GM23338 (cell line): ENCODE data around the gene PTPRN2.

Experiments used
- CREB1 ChIP-seq: fragments of 250-450 bp; sonication (Bioruptor Pico); IDR thresholded peaks from 2 replicates; pipeline ENCODE4 v1.5.0; 2020; ENCODE audit warnings: low read depth, mild to moderate bottlenecking, moderate library complexity
- EZH2 ChIP-seq: fragments of 200-600 bp; sonication (generic); IDR thresholded peaks from one replicate; pipeline ENCODE4 v1.8.0; 2017; ENCODE audit warnings: antibody characterized with exemption, mild to moderate bottlenecking, low read depth; ENCODE audit not compliant: unreplicated experiment
- EZH2phosphoT487 ChIP-seq: fragments of 200-600 bp; sonication (generic); IDR thresholded peaks from one replicate; pipeline ENCODE4 v1.8.1; 2018; ENCODE audit warnings: antibody characterized with exemption; ENCODE audit not compliant: unreplicated experiment
- POLR2AphosphoS5 ChIP-seq: IDR thresholded peaks from 2 replicates; pipeline ENCODE4 v1.6.1; 2016; ENCODE audit warnings: antibody characterized with exemption, low read depth
- STAT1 ChIP-seq: IDR thresholded peaks from one replicate; pipeline ENCODE4 v1.6.1; 2016; ENCODE audit warnings: antibody characterized with exemption; ENCODE audit not compliant: unreplicated experiment
- TF ChIP-seq, protein P1 (sequence below), 2 experiments: fragments of 200-600 bp in 1 of 2; sonication (generic) in 1 of 2; conservative IDR thresholded peaks; 2 replicates each; pipeline versions ENCODE4 v1.5.1 to v1.6.1; 2016 to 2017; ENCODE audit warnings: antibody characterized with exemption in 2 of 2, low read depth in 2 of 2, mild to moderate bottlenecking in 2 of 2, moderate library complexity in 1 of 2
- TF ChIP-seq, protein P2 (sequence below): IDR thresholded peaks from one replicate; pipeline ENCODE4 v1.6.1; 2018; ENCODE audit warnings: antibody characterized with exemption; ENCODE audit not compliant: unreplicated experiment
- TF ChIP-seq, protein P3 (sequence below): fragments of 250-450 bp; sonication (Bioruptor Pico); IDR thresholded peaks from 2 replicates; pipeline ENCODE4 v1.5.0; 2020; ENCODE audit warnings: mild to moderate bottlenecking, moderate library complexity

DNA sequence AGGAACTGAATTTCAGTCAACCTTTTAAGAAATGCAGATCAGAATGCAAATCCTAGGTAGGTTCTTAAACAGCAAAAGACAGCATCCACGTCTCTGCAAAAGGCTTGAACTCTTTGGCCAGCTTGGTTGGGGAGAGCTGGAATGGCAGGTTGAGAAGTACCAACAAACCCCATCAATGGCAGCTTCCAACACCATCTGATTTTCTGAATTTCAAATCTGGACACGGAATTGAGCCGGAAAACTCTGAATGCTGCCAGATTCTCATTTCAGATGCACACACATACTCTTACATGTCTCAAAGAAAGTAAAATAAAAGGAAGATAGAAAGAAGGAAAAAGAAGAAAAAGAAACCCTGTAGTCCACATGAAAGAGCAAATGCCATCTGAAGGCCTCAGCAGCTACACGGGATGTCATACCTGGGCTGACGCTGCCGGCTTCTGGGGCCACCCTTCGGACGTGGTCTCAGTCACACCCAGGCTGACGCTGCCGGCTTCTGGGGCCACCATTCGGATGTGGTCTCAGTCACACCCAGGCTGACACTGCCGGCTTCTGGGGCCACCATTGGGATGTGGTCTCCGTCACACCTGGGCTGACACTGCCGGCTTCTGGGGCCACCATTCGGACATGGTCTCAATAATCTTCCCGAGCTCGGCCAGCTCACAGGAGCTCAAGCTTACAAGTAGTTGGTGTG is 165.3 kb downstream of the PTPRN2 start:
- TF ChIP-seq, protein P1, sequence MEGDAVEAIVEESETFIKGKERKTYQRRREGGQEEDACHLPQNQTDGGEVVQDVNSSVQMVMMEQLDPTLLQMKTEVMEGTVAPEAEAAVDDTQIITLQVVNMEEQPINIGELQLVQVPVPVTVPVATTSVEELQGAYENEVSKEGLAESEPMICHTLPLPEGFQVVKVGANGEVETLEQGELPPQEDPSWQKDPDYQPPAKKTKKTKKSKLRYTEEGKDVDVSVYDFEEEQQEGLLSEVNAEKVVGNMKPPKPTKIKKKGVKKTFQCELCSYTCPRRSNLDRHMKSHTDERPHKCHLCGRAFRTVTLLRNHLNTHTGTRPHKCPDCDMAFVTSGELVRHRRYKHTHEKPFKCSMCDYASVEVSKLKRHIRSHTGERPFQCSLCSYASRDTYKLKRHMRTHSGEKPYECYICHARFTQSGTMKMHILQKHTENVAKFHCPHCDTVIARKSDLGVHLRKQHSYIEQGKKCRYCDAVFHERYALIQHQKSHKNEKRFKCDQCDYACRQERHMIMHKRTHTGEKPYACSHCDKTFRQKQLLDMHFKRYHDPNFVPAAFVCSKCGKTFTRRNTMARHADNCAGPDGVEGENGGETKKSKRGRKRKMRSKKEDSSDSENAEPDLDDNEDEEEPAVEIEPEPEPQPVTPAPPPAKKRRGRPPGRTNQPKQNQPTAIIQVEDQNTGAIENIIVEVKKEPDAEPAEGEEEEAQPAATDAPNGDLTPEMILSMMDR (conservative IDR thresholded peaks at IDR 0.05; ENCODE audit: low read depth in 2 of 2): no peak
- no peak for TF ChIP-seq EZH2
- TF ChIP-seq CREB1 (CRISPR knock-in tag): no peak
- no peak for TF ChIP-seq EZH2phosphoT487
- TF ChIP-seq, protein P2, sequence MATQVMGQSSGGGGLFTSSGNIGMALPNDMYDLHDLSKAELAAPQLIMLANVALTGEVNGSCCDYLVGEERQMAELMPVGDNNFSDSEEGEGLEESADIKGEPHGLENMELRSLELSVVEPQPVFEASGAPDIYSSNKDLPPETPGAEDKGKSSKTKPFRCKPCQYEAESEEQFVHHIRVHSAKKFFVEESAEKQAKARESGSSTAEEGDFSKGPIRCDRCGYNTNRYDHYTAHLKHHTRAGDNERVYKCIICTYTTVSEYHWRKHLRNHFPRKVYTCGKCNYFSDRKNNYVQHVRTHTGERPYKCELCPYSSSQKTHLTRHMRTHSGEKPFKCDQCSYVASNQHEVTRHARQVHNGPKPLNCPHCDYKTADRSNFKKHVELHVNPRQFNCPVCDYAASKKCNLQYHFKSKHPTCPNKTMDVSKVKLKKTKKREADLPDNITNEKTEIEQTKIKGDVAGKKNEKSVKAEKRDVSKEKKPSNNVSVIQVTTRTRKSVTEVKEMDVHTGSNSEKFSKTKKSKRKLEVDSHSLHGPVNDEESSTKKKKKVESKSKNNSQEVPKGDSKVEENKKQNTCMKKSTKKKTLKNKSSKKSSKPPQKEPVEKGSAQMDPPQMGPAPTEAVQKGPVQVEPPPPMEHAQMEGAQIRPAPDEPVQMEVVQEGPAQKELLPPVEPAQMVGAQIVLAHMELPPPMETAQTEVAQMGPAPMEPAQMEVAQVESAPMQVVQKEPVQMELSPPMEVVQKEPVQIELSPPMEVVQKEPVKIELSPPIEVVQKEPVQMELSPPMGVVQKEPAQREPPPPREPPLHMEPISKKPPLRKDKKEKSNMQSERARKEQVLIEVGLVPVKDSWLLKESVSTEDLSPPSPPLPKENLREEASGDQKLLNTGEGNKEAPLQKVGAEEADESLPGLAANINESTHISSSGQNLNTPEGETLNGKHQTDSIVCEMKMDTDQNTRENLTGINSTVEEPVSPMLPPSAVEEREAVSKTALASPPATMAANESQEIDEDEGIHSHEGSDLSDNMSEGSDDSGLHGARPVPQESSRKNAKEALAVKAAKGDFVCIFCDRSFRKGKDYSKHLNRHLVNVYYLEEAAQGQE: no peak
- no peak for TF ChIP-seq POLR2AphosphoS5
- TF ChIP-seq, protein P3, sequence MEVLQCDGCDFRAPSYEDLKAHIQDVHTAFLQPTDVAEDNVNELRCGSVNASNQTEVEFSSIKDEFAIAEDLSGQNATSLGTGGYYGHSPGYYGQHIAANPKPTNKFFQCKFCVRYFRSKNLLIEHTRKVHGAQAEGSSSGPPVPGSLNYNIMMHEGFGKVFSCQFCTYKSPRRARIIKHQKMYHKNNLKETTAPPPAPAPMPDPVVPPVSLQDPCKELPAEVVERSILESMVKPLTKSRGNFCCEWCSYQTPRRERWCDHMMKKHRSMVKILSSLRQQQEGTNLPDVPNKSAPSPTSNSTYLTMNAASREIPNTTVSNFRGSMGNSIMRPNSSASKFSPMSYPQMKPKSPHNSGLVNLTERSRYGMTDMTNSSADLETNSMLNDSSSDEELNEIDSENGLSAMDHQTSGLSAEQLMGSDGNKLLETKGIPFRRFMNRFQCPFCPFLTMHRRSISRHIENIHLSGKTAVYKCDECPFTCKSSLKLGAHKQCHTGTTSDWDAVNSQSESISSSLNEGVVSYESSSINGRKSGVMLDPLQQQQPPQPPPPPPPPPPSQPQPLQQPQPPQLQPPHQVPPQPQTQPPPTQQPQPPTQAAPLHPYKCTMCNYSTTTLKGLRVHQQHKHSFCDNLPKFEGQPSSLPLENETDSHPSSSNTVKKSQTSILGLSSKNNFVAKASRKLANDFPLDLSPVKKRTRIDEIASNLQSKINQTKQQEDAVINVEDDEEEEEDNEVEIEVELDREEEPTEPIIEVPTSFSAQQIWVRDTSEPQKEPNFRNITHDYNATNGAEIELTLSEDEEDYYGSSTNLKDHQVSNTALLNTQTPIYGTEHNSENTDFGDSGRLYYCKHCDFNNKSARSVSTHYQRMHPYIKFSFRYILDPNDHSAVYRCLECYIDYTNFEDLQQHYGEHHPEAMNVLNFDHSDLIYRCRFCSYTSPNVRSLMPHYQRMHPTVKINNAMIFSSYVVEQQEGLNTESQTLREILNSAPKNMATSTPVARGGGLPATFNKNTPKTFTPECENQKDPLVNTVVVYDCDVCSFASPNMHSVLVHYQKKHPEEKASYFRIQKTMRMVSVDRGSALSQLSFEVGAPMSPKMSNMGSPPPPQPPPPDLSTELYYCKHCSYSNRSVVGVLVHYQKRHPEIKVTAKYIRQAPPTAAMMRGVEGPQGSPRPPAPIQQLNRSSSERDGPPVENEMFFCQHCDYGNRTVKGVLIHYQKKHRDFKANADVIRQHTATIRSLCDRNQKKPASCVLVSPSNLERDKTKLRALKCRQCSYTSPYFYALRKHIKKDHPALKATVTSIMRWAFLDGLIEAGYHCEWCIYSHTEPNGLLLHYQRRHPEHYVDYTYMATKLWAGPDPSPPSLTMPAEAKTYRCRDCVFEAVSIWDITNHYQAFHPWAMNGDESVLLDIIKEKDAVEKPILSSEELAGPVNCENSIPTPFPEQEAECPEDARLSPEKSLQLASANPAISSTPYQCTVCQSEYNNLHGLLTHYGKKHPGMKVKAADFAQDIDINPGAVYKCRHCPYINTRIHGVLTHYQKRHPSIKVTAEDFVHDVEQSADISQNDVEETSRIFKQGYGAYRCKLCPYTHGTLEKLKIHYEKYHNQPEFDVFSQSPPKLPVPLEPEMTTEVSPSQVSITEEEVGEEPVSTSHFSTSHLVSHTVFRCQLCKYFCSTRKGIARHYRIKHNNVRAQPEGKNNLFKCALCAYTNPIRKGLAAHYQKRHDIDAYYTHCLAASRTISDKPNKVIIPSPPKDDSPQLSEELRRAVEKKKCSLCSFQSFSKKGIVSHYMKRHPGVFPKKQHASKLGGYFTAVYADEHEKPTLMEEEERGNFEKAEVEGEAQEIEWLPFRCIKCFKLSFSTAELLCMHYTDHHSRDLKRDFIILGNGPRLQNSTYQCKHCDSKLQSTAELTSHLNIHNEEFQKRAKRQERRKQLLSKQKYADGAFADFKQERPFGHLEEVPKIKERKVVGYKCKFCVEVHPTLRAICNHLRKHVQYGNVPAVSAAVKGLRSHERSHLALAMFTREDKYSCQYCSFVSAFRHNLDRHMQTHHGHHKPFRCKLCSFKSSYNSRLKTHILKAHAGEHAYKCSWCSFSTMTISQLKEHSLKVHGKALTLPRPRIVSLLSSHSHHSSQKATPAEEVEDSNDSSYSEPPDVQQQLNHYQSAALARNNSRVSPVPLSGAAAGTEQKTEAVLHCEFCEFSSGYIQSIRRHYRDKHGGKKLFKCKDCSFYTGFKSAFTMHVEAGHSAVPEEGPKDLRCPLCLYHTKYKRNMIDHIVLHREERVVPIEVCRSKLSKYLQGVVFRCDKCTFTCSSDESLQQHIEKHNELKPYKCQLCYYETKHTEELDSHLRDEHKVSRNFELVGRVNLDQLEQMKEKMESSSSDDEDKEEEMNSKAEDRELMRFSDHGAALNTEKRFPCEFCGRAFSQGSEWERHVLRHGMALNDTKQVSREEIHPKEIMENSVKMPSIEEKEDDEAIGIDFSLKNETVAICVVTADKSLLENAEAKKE (CRISPR knock-in tag): no peak
- TF ChIP-seq STAT1: no peak
